Pancreas (tissue), 10 donors: ENCODE results near the gene HELZ2. TPM values are rescaled to one million over a fixed set of nuclear protein-coding genes. Genes with fewer than 3 reads are reported as not detected.

Source experiments
- ATAC-seq, 4 donors: fragments of 200-7000 bp; cut with Tn5 transposase; one replicate each; pipeline versions ENCODE4 v1.8.0 to v1.9.1; 2020; ENCODE audit warnings: mild to moderate bottlenecking in 4 of 4, moderate library complexity in 4 of 4
- DNase-seq, 6 donors: peaks; one replicate each; pipeline ENCODE4 v3.0.0-alpha.2; 2020
- FAIRE-seq: peaks from 2 replicates; lab custom pipeline; 2012; peaks lifted over from hg19 to GRCh38; lab: Jason Lieb, UNC
- H3K27ac ChIP-seq, 4 donors: fragments of 200-600 bp; sonication (generic); 1 replicate in 3 of 4; 2 replicates in 1 of 4; pipeline versions ENCODE4 v1.5.0 to v1.8.0; 2020
- H3K27me3 ChIP-seq, 4 donors: fragments of 200-600 bp; one replicate each; pipeline ENCODE4 v1.8.0; 2021
- H3K36me3 ChIP-seq, 3 donors: fragments of 200-600 bp; sonication (generic) in 1 of 3; one replicate each; pipeline versions ENCODE4 v1.5.0 to v1.8.0; 2020 to 2021
- H3K4me1 ChIP-seq, 3 donors: fragments of 200-600 bp; one replicate each; pipeline ENCODE4 v1.8.0; 2021
- H3K4me3 ChIP-seq, 4 donors: fragments of 200-600 bp; sonication (generic) in 2 of 4; one replicate each; pipeline versions ENCODE4 v1.5.0 to v1.8.0; 2020 to 2021
- H3K9me3 ChIP-seq, 4 donors: fragments of 200-600 bp; one replicate each; pipeline ENCODE4 v1.8.0; 2021
- WGBS, 2 donors: extraction: QIAGEN DNeasy Blood & Tissue Kit; methylation state at CpG; one replicate each; pipeline ENCODE4 v1.1.7; 2013; 5-methylcytosine and 5-hydroxymethylcytosine counted together
- intact Hi-C, 3 donors: fragments of 100-400 bp; cut with DNase I; formaldehyde crosslinking; loops; one replicate each; pipeline versions ENCODE4 v1.11.1 to v1.14.2; 2022
- polyA plus RNA-seq, 2 donors: library from polyadenylated mRNA; stranded (reverse); fragments of 200-250 nt; gene quantifications; one replicate each; pipeline ENCODE4 v1.2.3, GENCODE V29; 2013
- total RNA-seq, 6 donors: library from RNA; stranded (reverse); fragmentation: NEBNext Ultra II Directional in 4 of 6; extraction: Animal tissue kit (Norgen Biotek cat#: 25700) in 4 of 6; gene quantifications; one replicate each; pipeline versions ENCODE4 v1.2.1 to v1.2.4, GENCODE V29; 2021 to 2023
- TF ChIP-seq, protein P1 (sequence below), 4 donors: fragments of 200-600 bp; sonication (generic) in 3 of 4; IDR thresholded peaks; one replicate each; pipeline versions ENCODE4 v1.5.0 to v1.8.0; 2021; ENCODE audit warnings: antibody characterized with exemption in 4 of 4
- donor health status: healthy with polysubstance abuse.
- donor health status: DM: no; HTN: no; CAD: no; lungs with moderate emphysema.
- donor health status: DM: no; HTN: no; CAD: no.
- donor health status: control.
- donor health status: control.
- donor health status: Bipolar disorder and iron deficiency.
- donor health status: DM: yes; HTN: yes; CAD: no.
- donor health status: DM: no; HTN: no; CAD: no.
- donor health status: DM: no; HTN: no; CAD: no.
- donor health status: DM: yes; HTN: yes; CAD: no.

The HELZ2 gene
- total and polyA plus RNA-seq, 8 donors = 6.5 to 23.4 (median 13.0) TPM

DNA sequence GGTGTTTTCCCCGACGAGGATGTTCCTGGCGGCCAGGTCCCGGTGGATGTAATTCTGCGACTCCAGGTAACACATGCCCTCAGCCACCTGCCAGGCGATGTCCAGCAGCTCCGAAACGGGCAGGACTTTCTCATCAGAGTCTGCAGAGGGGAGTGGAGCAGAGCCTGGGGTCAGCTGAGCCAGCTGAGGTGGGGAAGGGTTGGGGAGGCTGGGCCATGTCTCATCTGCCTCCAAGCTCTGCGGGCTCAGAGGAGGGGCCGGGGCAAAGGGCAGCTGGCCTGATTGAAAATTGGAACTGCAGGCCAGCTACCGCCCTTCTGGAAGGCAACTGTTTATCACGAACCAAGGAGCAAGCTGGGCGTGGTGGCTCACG lies 43.3 kb downstream of the HELZ2 start:
- Histone ChIP-seq H3K36me3 (no peaks in the 10 kb centered on the region), H3K27me3 (no peaks in the 10 kb centered on the region), H3K4me3 (no peak overlapping the region), H3K9me3 (no peaks in the 10 kb centered on the region), H3K4me1 (peaks cover 0 to 7% (median 0%) of the 10 kb centered on the region in 3 donors), H3K27ac (no peak overlapping the region)
- no peak for FAIRE-seq
- peak in 1 of 6 donors; percentile 42 for DNase-seq
- WGBS, 2 donors = 50 to 55% methylated on average over 14 of the region's 14 CpGs
- no peak for ATAC-seq
- intact Hi-C loops = no loop called here
- TF ChIP-seq, protein P1, sequence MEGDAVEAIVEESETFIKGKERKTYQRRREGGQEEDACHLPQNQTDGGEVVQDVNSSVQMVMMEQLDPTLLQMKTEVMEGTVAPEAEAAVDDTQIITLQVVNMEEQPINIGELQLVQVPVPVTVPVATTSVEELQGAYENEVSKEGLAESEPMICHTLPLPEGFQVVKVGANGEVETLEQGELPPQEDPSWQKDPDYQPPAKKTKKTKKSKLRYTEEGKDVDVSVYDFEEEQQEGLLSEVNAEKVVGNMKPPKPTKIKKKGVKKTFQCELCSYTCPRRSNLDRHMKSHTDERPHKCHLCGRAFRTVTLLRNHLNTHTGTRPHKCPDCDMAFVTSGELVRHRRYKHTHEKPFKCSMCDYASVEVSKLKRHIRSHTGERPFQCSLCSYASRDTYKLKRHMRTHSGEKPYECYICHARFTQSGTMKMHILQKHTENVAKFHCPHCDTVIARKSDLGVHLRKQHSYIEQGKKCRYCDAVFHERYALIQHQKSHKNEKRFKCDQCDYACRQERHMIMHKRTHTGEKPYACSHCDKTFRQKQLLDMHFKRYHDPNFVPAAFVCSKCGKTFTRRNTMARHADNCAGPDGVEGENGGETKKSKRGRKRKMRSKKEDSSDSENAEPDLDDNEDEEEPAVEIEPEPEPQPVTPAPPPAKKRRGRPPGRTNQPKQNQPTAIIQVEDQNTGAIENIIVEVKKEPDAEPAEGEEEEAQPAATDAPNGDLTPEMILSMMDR (IDR thresholded peaks at IDR 0.05) = no peak

DNA sequence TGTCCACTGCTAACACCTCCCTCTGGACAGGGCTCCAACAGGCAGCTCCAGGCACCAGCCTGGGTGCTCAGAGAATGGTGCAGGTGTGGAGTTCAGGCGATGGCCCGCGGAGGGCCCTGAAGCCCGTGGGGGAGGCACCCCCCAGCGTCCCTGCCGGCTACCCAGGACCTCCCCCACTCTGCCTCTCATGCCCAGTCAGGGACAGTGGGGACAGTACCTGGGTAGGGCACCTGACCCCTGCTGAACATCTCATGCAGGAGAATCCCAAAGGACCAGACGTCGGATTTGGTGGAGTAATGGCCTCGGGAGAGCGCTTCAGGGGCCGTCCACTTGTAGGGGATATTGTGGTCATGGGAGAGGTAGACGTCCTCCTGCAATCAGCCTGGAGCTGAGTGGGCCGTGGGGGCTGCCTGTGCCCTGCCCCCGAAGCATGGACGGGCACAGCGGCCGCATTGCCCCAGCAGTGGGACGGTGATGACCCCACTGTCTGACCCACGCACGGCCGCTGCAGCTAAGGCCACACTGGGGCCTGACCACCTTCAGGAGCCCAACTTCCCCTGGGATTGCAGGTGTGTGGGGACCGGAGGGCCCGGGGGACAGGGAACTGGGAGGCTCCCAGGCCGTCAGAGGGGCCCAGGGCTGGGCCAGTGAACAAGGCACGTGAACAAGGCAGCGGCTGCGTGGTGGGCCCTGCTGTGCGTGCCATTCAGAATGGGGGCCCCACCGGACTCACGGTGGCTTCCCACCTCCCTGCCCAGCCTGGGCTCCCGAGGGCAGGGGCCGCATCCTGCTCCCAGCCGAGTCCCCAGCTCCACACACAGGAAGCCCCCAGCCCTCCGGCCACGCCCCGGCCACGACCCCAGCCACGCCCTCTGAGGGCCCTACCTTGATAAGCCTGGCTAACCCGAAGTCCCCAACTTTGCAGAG lies 43.9 kb downstream of the HELZ2 start:
- H3K4me3 ChIP-seq = no peak overlapping the region
- peak in 1 of 6 donors; percentile 73 for DNase-seq
- no peak for FAIRE-seq
- H3K36me3 ChIP-seq = no peaks in the 10 kb centered on the region
- H3K4me1 ChIP-seq = peaks cover 0 to 7% (median 0%) of the 10 kb centered on the region in 3 donors
- H3K27me3 ChIP-seq = no peaks in the 10 kb centered on the region
- no peak for ATAC-seq
- H3K27ac ChIP-seq = no peak overlapping the region
- 66 to 77% methylated on average over 34 to 39 of the region's 39 CpGs for WGBS, 2 donors
- intact Hi-C loops = no loop called here
- TF ChIP-seq, protein P1 (IDR thresholded peaks at IDR 0.05) = no peak
- no peaks in the 10 kb centered on the region for H3K9me3 ChIP-seq

DNA sequence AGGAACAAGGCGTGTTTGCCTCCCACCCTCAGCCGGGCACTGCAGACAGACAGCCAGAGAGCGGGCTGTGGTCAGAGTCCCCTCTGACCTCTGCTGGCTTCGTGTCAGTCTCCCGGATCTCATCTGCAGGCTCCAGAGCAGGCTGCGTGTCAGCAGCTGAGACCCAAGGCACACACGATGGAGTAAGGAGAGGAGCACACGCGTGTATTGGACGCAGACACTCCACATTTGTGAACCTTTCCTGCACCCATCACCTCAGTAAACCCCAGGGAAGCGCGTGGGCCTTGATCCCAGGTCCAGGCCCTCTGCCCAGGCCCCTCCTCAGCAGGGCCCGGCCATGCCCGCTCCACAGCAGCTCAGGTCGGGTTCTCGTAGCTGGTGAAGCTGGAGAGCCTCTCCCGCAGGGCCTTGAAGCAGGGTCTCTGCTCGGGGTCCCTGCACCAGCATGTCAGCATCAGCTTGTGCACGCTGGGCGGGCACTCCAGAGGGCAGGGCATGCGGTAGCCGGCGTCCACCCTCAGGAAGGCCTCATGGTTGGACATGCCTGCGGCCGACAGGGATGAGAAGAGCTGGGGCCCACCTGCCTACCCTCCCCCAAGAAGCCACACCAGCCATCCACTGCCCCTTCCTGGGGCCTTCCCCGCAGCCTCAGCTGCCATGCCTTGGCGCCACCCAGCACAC lies 44.7 kb downstream of the HELZ2 start:
- no peak overlapping the region for H3K27ac ChIP-seq
- FAIRE-seq (no peak), DNase-seq (peak in 2 of 6 donors; percentile 29 to 73), ATAC-seq (no peak)
- peaks cover 0 to 4% (median 0%) of the 10 kb centered on the region in 3 donors for H3K4me1 ChIP-seq
- no peaks in the 10 kb centered on the region for H3K36me3 ChIP-seq
- no peaks in the 10 kb centered on the region for H3K27me3 ChIP-seq
- no peak overlapping the region for H3K4me3 ChIP-seq
- WGBS, 2 donors = 71 to 85% methylated on average over 27 of the region's 27 CpGs
- TF ChIP-seq, protein P1 (IDR thresholded peaks at IDR 0.05) = no peak
- intact Hi-C loops = no loop called here
- H3K9me3 ChIP-seq = no peaks in the 10 kb centered on the region

DNA sequence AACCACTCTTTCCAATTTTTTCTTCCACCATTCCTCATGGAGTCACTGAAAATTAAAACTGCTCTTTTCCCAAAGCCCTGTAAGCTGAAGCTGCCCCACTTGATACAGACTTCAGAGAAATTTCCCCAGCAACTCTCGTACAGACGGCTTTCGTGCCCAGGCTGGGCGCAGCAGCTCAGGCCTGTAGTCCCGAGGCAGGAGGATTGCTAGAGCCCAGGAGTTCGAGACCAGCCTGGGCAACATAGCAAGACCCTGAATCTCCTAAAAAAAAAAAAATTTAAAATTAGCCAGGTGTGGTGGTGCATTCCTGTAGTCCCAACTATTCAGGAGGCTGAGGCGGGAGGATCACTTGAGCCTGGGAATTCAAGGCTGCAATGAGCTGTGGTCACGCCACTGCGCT lies 46.9 kb downstream of the HELZ2 start:
- H3K36me3 ChIP-seq = no peaks in the 10 kb centered on the region
- no peak overlapping the region for H3K27ac ChIP-seq
- no peaks in the 10 kb centered on the region for H3K27me3 ChIP-seq
- peaks cover 4 to 5% (median 5%) of the 10 kb centered on the region in 3 donors for H3K4me1 ChIP-seq
- no peak overlapping the region for H3K4me3 ChIP-seq
- H3K9me3 ChIP-seq = no peaks in the 10 kb centered on the region
- TF ChIP-seq, protein P1 (IDR thresholded peaks at IDR 0.05) = no peak
- ATAC-seq (no peak), FAIRE-seq (no peak), DNase-seq (no peak)
- 80 to 91% methylated on average over 9 of the region's 9 CpGs for WGBS, 2 donors
- intact Hi-C loops = no loop called here
